H1 (cell line): ENCODE data around the gene C19orf38. TPM values are rescaled to one million over a fixed set of nuclear protein-coding genes. Genes with fewer than 3 reads are reported as not detected.

ENCODE experiments used
- BCL11A ChIP-seq, 2 experiments: IDR thresholded peaks; one replicate each; pipeline ENCODE4 v1.6.1; 2011; ENCODE audit warnings: low read depth in 2 of 2, low read length in 2 of 2, mild to moderate bottlenecking in 2 of 2
- CBX5 ChIP-seq: fragments of 300-800, 300-1000 bp; sonication (generic); IDR thresholded peaks from 2 replicates; pipeline ENCODE4 v1.7.1; 2016; ENCODE audit warnings: antibody characterized with exemption, low read length, low read depth
- CBX8 ChIP-seq: fragments of 300-800, 300-1000 bp; sonication (generic); IDR thresholded peaks from 2 replicates; pipeline ENCODE4 v1.7.1; 2016; ENCODE audit warnings: low read depth, low read length, borderline replicate concordance
- CEBPB ChIP-seq: IDR thresholded peaks from 2 replicates; pipeline ENCODE4 v1.6.1; 2012; ENCODE audit warnings: low read depth, low read length
- CREB1 ChIP-seq: IDR thresholded peaks from 2 replicates; pipeline ENCODE4 v1.6.1; 2012; ENCODE audit warnings: inconsistent platforms
- CTBP2 ChIP-seq: IDR thresholded peaks from 2 replicates; pipeline ENCODE4 v1.7.0; 2011; ENCODE audit warnings: borderline replicate concordance, mild to moderate bottlenecking, moderate library complexity, mixed read lengths, low read length; ENCODE audit not compliant: insufficient read depth, insufficient read length
- FOSL1 ChIP-seq: IDR thresholded peaks from 2 replicates; pipeline ENCODE4 v1.6.1; 2011; ENCODE audit warnings: mild to moderate bottlenecking, low read depth, low read length, moderate library complexity; ENCODE audit not compliant: insufficient read depth
- GABPA ChIP-seq: IDR thresholded peaks from 2 replicates; pipeline ENCODE4 v1.6.1; 2011; ENCODE audit warnings: mild to moderate bottlenecking, low read length, moderate library complexity, borderline replicate concordance; ENCODE audit not compliant: insufficient read depth
- HDAC2 ChIP-seq, 2 experiments: fragments of 300-600 bp in 1 of 2; sonication (generic) in 1 of 2; IDR thresholded peaks; 2 replicates each; pipeline ENCODE4 v1.6.1; 2011 to 2012; ENCODE audit warnings: low read depth in 2 of 2, low read length in 2 of 2, mild to moderate bottlenecking in 2 of 2, moderate library complexity in 2 of 2, borderline replicate concordance in 1 of 2, inconsistent platforms in 1 of 2
- HDAC6 ChIP-seq: IDR thresholded peaks from one replicate; pipeline ENCODE4 v1.7.1; 2012; ENCODE audit warnings: low read depth, mild to moderate bottlenecking, inconsistent platforms, low read length, moderate library complexity
- KDM5A ChIP-seq: fragments of 200-600 bp; IDR thresholded peaks from 2 replicates; pipeline ENCODE4 v1.7.1; 2012; ENCODE audit warnings: mild to moderate bottlenecking, low read length, inconsistent platforms, mixed read lengths
- PHF8 ChIP-seq: fragments of 200-600 bp; sonication (generic); conservative IDR thresholded peaks from 2 replicates; pipeline ENCODE4 v1.7.1; 2012; ENCODE audit warnings: low read depth, mild to moderate bottlenecking, inconsistent platforms, low read length, moderate library complexity
- POLR2A ChIP-seq, 2 experiments: IDR thresholded peaks; 1 replicate in 1 of 2; 2 replicates in 1 of 2; pipeline ENCODE4 v1.6.1; 2011; ENCODE audit warnings: low read depth in 2 of 2, low read length in 2 of 2, mild to moderate bottlenecking in 2 of 2; ENCODE audit errors: control extremely low read depth in 1 of 2
- RAD21 ChIP-seq, 2 experiments: IDR thresholded peaks in 1 of 2; conservative IDR thresholded peaks in 1 of 2; 2 replicates each; pipeline ENCODE4 v1.6.1; 2011; ENCODE audit warnings: low read depth in 2 of 2, low read length in 2 of 2, improper control_type of control experiment in 1 of 2, inconsistent platforms in 1 of 2, mild to moderate bottlenecking in 1 of 2, moderate library complexity in 1 of 2
- RBBP5 ChIP-seq: IDR thresholded peaks from 2 replicates; pipeline ENCODE4 v1.7.1; 2012; ENCODE audit warnings: low read depth, mild to moderate bottlenecking, inconsistent platforms, low read length, moderate library complexity, borderline replicate concordance
- RNF2 ChIP-seq: fragments of 200-900, 300-1000 bp; sonication (generic); IDR thresholded peaks from 2 replicates; pipeline ENCODE4 v1.7.1; 2016; ENCODE audit warnings: borderline replicate concordance, low read depth, mild to moderate bottlenecking, antibody characterized with exemption, low read length; ENCODE audit not compliant: poor library complexity, severe bottlenecking; ENCODE audit errors: missing control alignments
- SIN3A ChIP-seq, 2 experiments: IDR thresholded peaks in 1 of 2; conservative IDR thresholded peaks in 1 of 2; 2 replicates each; pipeline ENCODE4 v1.6.1; 2011 to 2012; ENCODE audit warnings: low read length in 2 of 2, improper control_type of control experiment in 1 of 2, low read depth in 1 of 2, mild to moderate bottlenecking in 1 of 2
- SIX5 ChIP-seq: IDR thresholded peaks from 2 replicates; pipeline ENCODE4 v1.6.1; 2011; ENCODE audit warnings: mild to moderate bottlenecking, low read depth, low read length
- SP2 ChIP-seq: IDR thresholded peaks from 2 replicates; pipeline ENCODE4 v1.6.1; 2012; ENCODE audit warnings: mild to moderate bottlenecking, low read length, inconsistent platforms
- SUZ12 ChIP-seq: fragments of 200-600 bp; sonication (generic); IDR thresholded peaks from 2 replicates; pipeline ENCODE4 v1.6.1; 2012; ENCODE audit warnings: mild to moderate bottlenecking, inconsistent platforms, low read length, moderate library complexity, mixed read lengths
- TCF12 ChIP-seq: IDR thresholded peaks from 2 replicates; pipeline ENCODE4 v1.6.1; 2011; ENCODE audit warnings: low read depth, mild to moderate bottlenecking, low read length
- ZNF274 ChIP-seq: IDR thresholded peaks from 2 replicates; pipeline ENCODE4 v1.7.0; 2012; ENCODE audit warnings: low read length, borderline replicate concordance; ENCODE audit errors: extremely low read depth
- polyA plus RNA-seq, 7 experiments: library from polyadenylated mRNA; depleted of rRNA in 3 of 7; stranded (reverse) in 5 of 7; unstranded in 2 of 7; fragments of >200 nt in 5 of 7; fragments of 200-250 nt in 2 of 7; gene quantifications; 1 replicate in 5 of 7; 2 replicates in 1 of 7; 4 replicates in 1 of 7; pipeline versions ENCODE4 v1.2.1 to v1.2.3, GENCODE V29; 2011 to 2013; ENCODE audit warnings: missing spikeins in 2 of 7, mixed read lengths in 2 of 7
- total RNA-seq: library from RNA; stranded (reverse); fragmentation: NEBNext Ultra II Directional; extraction: Animal tissue kit (Norgen Biotek cat#: 25700); gene quantifications from 2 replicates; pipeline ENCODE4 v1.2.1, GENCODE V29; 2021
- TF ChIP-seq, protein P1 (sequence below): IDR thresholded peaks from 2 replicates; pipeline ENCODE4 v1.6.1; 2012; ENCODE audit warnings: inconsistent platforms

The C19orf38 gene
- total and polyA plus RNA-seq, 2 of the 8 experiments (the other 6 are each of a cell fraction or from before 2014, with no cell fraction given): 0.53 TPM; not detected in 1

DNA sequence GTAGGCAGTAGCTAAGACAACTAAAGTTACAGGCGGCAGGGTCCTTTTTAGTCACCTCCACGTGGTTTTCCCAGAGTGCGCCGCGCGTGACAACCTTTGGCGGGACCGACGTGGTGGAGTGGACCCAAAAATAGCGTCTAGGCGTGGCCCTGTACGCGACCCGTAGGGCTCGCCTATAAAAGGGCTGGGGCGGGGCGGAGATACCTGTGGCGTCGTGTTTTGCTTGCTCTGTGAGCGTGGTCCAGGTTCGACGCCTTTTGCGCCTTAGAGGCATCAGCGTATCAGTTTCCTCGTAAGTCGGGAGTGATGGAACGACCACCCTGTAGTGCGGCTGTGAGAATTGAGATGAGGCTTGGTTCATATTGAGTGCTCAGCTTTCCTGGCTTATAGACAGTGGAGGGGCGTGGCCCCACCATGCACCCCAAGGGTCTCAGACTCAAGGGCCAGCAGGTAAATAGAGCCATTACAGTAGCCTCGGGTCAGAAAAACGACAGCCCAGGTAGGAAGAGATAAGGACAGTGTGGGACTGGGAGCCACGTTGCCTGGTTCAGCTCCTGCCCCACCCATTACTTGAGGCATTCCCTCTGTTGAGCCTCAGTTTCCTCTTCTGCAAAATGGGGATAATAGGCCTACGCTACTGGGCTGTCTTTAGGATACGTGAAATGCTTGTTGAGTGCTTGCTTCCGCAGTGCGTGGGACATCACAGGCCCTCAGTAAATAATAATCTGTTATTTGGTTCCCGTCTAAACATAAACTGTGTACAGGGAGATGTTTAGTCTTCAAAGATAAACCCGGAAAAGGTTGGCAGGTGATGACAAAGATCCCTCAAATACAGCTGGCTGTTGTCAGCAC is 11.5 kb upstream of the C19orf38 start (continued):
- TF ChIP-seq KDM5A (no peak), SIX5 (no peak), RAD21 (IDR thresholded peaks at IDR 0.05 in 1 of 2, conservative IDR thresholded peaks at IDR 0.05 in 1 of 2; ENCODE audit: low read depth in 2 of 2, low read length in 2 of 2) (no peak), ZNF274 (no peak), CREB1 (peak; percentile 81), HDAC2 (IDR thresholded peaks at IDR 0.05; ENCODE audit: borderline replicate concordance in 1 of 2, low read depth in 2 of 2, low read length in 2 of 2) (peak in 1 of 2 experiments; percentile 84; a peak in 1 of 4 replicates), CEBPB (no peak), SP2 (no peak), CTBP2 (no peak), CBX5 (no peak), PHF8 (no peak), RNF2 (peak; percentile 85), HDAC6 (no peak), SUZ12 (no peak), GABPA (no peak), SIN3A (conservative IDR thresholded peaks at IDR 0.05 in 1 of 2, IDR thresholded peaks at IDR 0.05 in 1 of 2; ENCODE audit: low read depth in 1 of 2, low read length in 2 of 2) (0 out of 4 replicates have a peak, but pooled peaks of 1 of the 2 experiments have one; percentile 27), RBBP5 (no peak), BCL11A (IDR thresholded peaks at IDR 0.05; ENCODE audit: low read depth in 2 of 2, low read length in 2 of 2) (no peak), FOSL1 (no peak), TCF12 (no peak), POLR2A (IDR thresholded peaks at IDR 0.05; ENCODE audit: control extremely low read depth in 1 of 2, low read depth in 2 of 2, low read length in 2 of 2) (no peak), CBX8 (no peak)
- TF ChIP-seq, protein P1, sequence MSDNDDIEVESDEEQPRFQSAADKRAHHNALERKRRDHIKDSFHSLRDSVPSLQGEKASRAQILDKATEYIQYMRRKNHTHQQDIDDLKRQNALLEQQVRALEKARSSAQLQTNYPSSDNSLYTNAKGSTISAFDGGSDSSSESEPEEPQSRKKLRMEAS: peak; percentile 99
